ENCODE data around the gene HORMAD2.

HORMAD2 gene

GRCh38 chr22:30143265-30143664 is 63.0 kb downstream of the HORMAD2 start:
- in situ Hi-C loops (cut with MboI; ENCODE audit: low pct_unique_long_range_greater_than_20kb, low sequenced_read_pairs): no loop called here
- no peak for DNase-seq

- DNase-seq: no peak
- in situ Hi-C loops (cut with MboI; ENCODE audit: low pct_unique_long_range_greater_than_20kb, low sequenced_read_pairs): no loop called here
Observed at GRCh38 chr22:30144391-30144790, 64.1 kb downstream of the HORMAD2 start.

GRCh38 chr22:30150212-30150611 is 69.9 kb downstream of the HORMAD2 start:
- in situ Hi-C loops (cut with MboI; ENCODE audit: low pct_unique_long_range_greater_than_20kb, low sequenced_read_pairs): no loop called here
- DNase-seq: peak; percentile 36

GRCh38 chr22:30158277-30158676 is 78.0 kb downstream of the HORMAD2 start:
- in situ Hi-C loops (cut with MboI; ENCODE audit: low pct_unique_long_range_greater_than_20kb, low sequenced_read_pairs): no loop called here
- no peak for DNase-seq

GRCh38 chr22:30158744-30159500 is 78.7 kb downstream of the HORMAD2 start:
- no peak for DNase-seq
- in situ Hi-C loops (cut with MboI; ENCODE audit: low pct_unique_long_range_greater_than_20kb, low sequenced_read_pairs): no loop called here

- in situ Hi-C loops (cut with MboI; ENCODE audit: low pct_unique_long_range_greater_than_20kb, low sequenced_read_pairs): no loop called here
- no peak for DNase-seq
Observed at GRCh38 chr22:30159561-30160353, 79.5 kb downstream of the HORMAD2 start.

GRCh38 chr22:30161051-30161469 is 80.8 kb downstream of the HORMAD2 start:
- in situ Hi-C loops (cut with MboI; ENCODE audit: low pct_unique_long_range_greater_than_20kb, low sequenced_read_pairs): no loop called here
- no peak for DNase-seq

- in situ Hi-C loops (cut with MboI; ENCODE audit: low pct_unique_long_range_greater_than_20kb, low sequenced_read_pairs): no loop called here
- no peak for DNase-seq
Observed at GRCh38 chr22:30167296-30167695, 87.0 kb downstream of the HORMAD2 start.

- in situ Hi-C loops (cut with MboI; ENCODE audit: low pct_unique_long_range_greater_than_20kb, low sequenced_read_pairs): no loop called here
- no peak for DNase-seq
Observed at GRCh38 chr22:30167734-30168133, 87.5 kb downstream of the HORMAD2 start.

GRCh38 chr22:30169002-30169401 is 88.7 kb downstream of the HORMAD2 start:
- in situ Hi-C loops (cut with MboI; ENCODE audit: low pct_unique_long_range_greater_than_20kb, low sequenced_read_pairs): no loop called here
- DNase-seq: peak; percentile 41

GRCh38 chr22:30170129-30170528 is 89.9 kb downstream of the HORMAD2 start:
- DNase-seq: no peak
- in situ Hi-C loops (cut with MboI; ENCODE audit: low pct_unique_long_range_greater_than_20kb, low sequenced_read_pairs): no loop called here

- DNase-seq: no peak
- in situ Hi-C loops (cut with MboI; ENCODE audit: low pct_unique_long_range_greater_than_20kb, low sequenced_read_pairs): no loop called here
Observed at GRCh38 chr22:30171008-30171407, 90.7 kb downstream of the HORMAD2 start.

- DNase-seq: no peak
- in situ Hi-C loops (cut with MboI; ENCODE audit: low pct_unique_long_range_greater_than_20kb, low sequenced_read_pairs): no loop called here
Observed at GRCh38 chr22:30175690-30176288, 95.5 kb downstream of the HORMAD2 start.

GRCh38 chr22:30176431-30176830 is 96.2 kb downstream of the HORMAD2 start:
- in situ Hi-C loops (cut with MboI; ENCODE audit: low pct_unique_long_range_greater_than_20kb, low sequenced_read_pairs): no loop called here

GRCh38 chr22:30178181-30179126 is 98.2 kb downstream of the HORMAD2 start:
- in situ Hi-C loops (cut with MboI; ENCODE audit: low pct_unique_long_range_greater_than_20kb, low sequenced_read_pairs): no loop called here
- DNase-seq: no peak

More at GRCh38 chr22:30176431-30176830, 96.2 kb downstream of the HORMAD2 start:
- DNase-seq: no peak

GRCh38 chr22:30180616-30181015 is 100.4 kb downstream of the HORMAD2 start:
- DNase-seq: no peak

GRCh38 chr22:30181459-30182349 is 101.4 kb downstream of the HORMAD2 start:
- in situ Hi-C loops (cut with MboI; ENCODE audit: low pct_unique_long_range_greater_than_20kb, low sequenced_read_pairs): no loop called here
- DNase-seq: peak; percentile 80

More at GRCh38 chr22:30180616-30181015, 100.4 kb downstream of the HORMAD2 start:
- in situ Hi-C loops (cut with MboI; ENCODE audit: low pct_unique_long_range_greater_than_20kb, low sequenced_read_pairs): no loop called here

GRCh38 chr22:30182350-30182745 is 102.1 kb downstream of the HORMAD2 start:
- no peak for DNase-seq
- in situ Hi-C loops (cut with MboI; ENCODE audit: low pct_unique_long_range_greater_than_20kb, low sequenced_read_pairs): no loop called here
